CD4-positive, CD25-positive, alpha-beta regulatory T cell (primary cell): ENCODE data around the gene CBLC. TPM values are rescaled to one million over a fixed set of nuclear protein-coding genes. Genes with fewer than 3 reads are reported as not detected.

Source experiments
- ATAC-seq, 2 donors: fragments of 150-1000 bp; cut with Tn5 transposase; one replicate each; pipeline ENCODE4 v1.10.0; 2021; ENCODE audit warnings: low read depth in 2 of 2, moderate number of reproducible peaks in 2 of 2, moderate library complexity in 1 of 2
- DNase-seq, 3 donors: peaks; one replicate each; pipeline versions ENCODE4 v3.0.0 to v3.0.0-alpha.2; 2012 to 2022; ENCODE audit warnings: mixed read lengths in 1 of 3
- H3K27ac ChIP-seq: one replicate; pipeline ENCODE4 v1.7.0; 2013; ENCODE audit warnings: mild to moderate bottlenecking, low read length; ENCODE audit not compliant: insufficient read depth, poor library complexity, severe bottlenecking
- H3K27me3 ChIP-seq: one replicate; pipeline ENCODE4 v1.7.0; 2013; ENCODE audit warnings: low read length; ENCODE audit not compliant: control insufficient read depth, insufficient read depth
- H3K36me3 ChIP-seq: one replicate; pipeline ENCODE4 v1.7.0; 2013; ENCODE audit warnings: mild to moderate bottlenecking, low read length, moderate library complexity; ENCODE audit not compliant: control insufficient read depth, insufficient read depth
- H3K4me1 ChIP-seq: 2 replicates; pipeline ENCODE4 v1.7.0; 2013; ENCODE audit warnings: mild to moderate bottlenecking, low read length; ENCODE audit not compliant: insufficient read depth, control insufficient read depth, poor library complexity, severe bottlenecking
- H3K4me3 ChIP-seq: one replicate; pipeline ENCODE4 v1.7.0; 2013; ENCODE audit warnings: low read depth, mild to moderate bottlenecking, low read length, moderate library complexity
- H3K9me3 ChIP-seq, 2 experiments: 1 replicate in 1 of 2; 2 replicates in 1 of 2; pipeline ENCODE4 v1.7.0; 2013; ENCODE audit warnings: low read length in 2 of 2, mild to moderate bottlenecking in 1 of 2, moderate library complexity in 1 of 2; ENCODE audit not compliant: control insufficient read depth in 2 of 2
- H3K27ac Mint-ChIP-seq, 3 donors: one replicate each; pipeline ENCODE4 v1.8.0; 2020 to 2022; ENCODE audit warnings: mild to moderate bottlenecking in 3 of 3, mixed read lengths in 3 of 3, moderate library complexity in 2 of 3
- H3K27me3 Mint-ChIP-seq: one replicate; pipeline ENCODE4 v1.8.0; 2022; ENCODE audit warnings: mild to moderate bottlenecking, mixed read lengths
- H3K36me3 Mint-ChIP-seq: one replicate; pipeline ENCODE4 v1.8.0; 2020; ENCODE audit warnings: mixed read lengths
- H3K4me1 Mint-ChIP-seq, 4 donors: one replicate each; pipeline ENCODE4 v1.8.0; 2020 to 2022; ENCODE audit warnings: mixed read lengths in 4 of 4, mild to moderate bottlenecking in 1 of 4
- H3K4me3 Mint-ChIP-seq, 4 donors: one replicate each; pipeline ENCODE4 v1.8.0; 2020 to 2022; ENCODE audit warnings: mild to moderate bottlenecking in 4 of 4, mixed read lengths in 4 of 4, moderate library complexity in 3 of 4
- H3K9me3 Mint-ChIP-seq, 7 donors: one replicate each; pipeline ENCODE4 v1.8.0; 2020 to 2022; ENCODE audit warnings: mixed read lengths in 7 of 7, mild to moderate bottlenecking in 3 of 7, moderate library complexity in 2 of 7
- polyA plus RNA-seq, 4 donors: library from polyadenylated mRNA; unstranded; fragments of 300-500 nt; fragmentation: Illumina TruSeq; gene quantifications; one replicate each; pipeline ENCODE4 v1.2.3, GENCODE V29; 2021
- total RNA-seq: library from RNA; stranded (reverse); gene quantifications from one replicate; pipeline ENCODE4 v1.2.3, GENCODE V29; 2022

CBLC gene
- total and polyA plus RNA-seq, 5 donors from 2014 or later = not detected

GRCh38 chr19:44753932-44754749 is 23.5 kb upstream of the CBLC start:
- Mint-ChIP-seq H3K9me3 (no peaks in the 10 kb centered on the region), H3K36me3 (peaks cover 5% of the 10 kb centered on the region), H3K27me3 (peaks cover 6% of the 10 kb centered on the region)

GRCh38 chr19:44754750-44755080 is 23.0 kb upstream of the CBLC start:
- Mint-ChIP-seq H3K36me3 (peaks cover 7% of the 10 kb centered on the region), H3K27me3 (peaks cover 6% of the 10 kb centered on the region), H3K4me3 (peak overlapping the region; percentile 93 to 94 (median 93)), H3K9me3 (no peaks in the 10 kb centered on the region), H3K27ac (peak overlapping the region; percentile 95 to 96 (median 95)), H3K4me1 (peaks cover 0 to 69% (median 36%) of the 10 kb centered on the region in 4 donors)
- Histone ChIP-seq H3K9me3 (no peaks in the 10 kb centered on the region), H3K27me3 (no peaks in the 10 kb centered on the region), H3K27ac (peak overlapping the region; percentile 94), H3K36me3 (peaks cover 27% of the 10 kb centered on the region), H3K4me3 (peak overlapping the region; percentile 55), H3K4me1 (peaks cover 64% of the 10 kb centered on the region)
- DNase-seq (no peak), ATAC-seq (no peak)

More at GRCh38 chr19:44753932-44754749, 23.5 kb upstream of the CBLC start:
- H3K4me3 ChIP-seq = peak overlapping the region; percentile 85
- peak overlapping the region; percentile 94 for H3K27ac ChIP-seq
- H3K9me3 ChIP-seq = no peaks in the 10 kb centered on the region
- H3K4me1 ChIP-seq = peaks cover 70% of the 10 kb centered on the region
- DNase-seq (peak; percentile 32 to 79 (median 54)), ATAC-seq (peak; percentile 13 to 17)
- H3K36me3 ChIP-seq = peaks cover 24% of the 10 kb centered on the region
- no peaks in the 10 kb centered on the region for H3K27me3 ChIP-seq
- Mint-ChIP-seq H3K4me1 (peaks cover 0 to 74% (median 37%) of the 10 kb centered on the region in 4 donors), H3K4me3 (peak overlapping the region; percentile 93 to 94 (median 93)), H3K27ac (peak overlapping the region; percentile 95 to 99 (median 99))

GRCh38 chr19:44755219-44755618 is 22.5 kb upstream of the CBLC start:
- Mint-ChIP-seq H3K4me1 (peaks cover 0 to 69% (median 37%) of the 10 kb centered on the region in 4 donors), H3K36me3 (peaks cover 10% of the 10 kb centered on the region), H3K27me3 (peaks cover 6% of the 10 kb centered on the region), H3K4me3 (peak overlapping the region; percentile 93 to 94 (median 93)), H3K27ac (peak overlapping the region in 2 of 3 donors; percentile 95), H3K9me3 (no peaks in the 10 kb centered on the region)
- Histone ChIP-seq H3K27me3 (no peaks in the 10 kb centered on the region), H3K4me1 (peaks cover 59% of the 10 kb centered on the region), H3K36me3 (peaks cover 30% of the 10 kb centered on the region), H3K9me3 (no peaks in the 10 kb centered on the region), H3K27ac (peak overlapping the region; percentile 94), H3K4me3 (peak overlapping the region; percentile 55)
- ATAC-seq = no peak
- no peak for DNase-seq

- no peaks in the 10 kb centered on the region for H3K27me3 ChIP-seq
- H3K27ac ChIP-seq = peak overlapping the region; percentile 94
- ATAC-seq = no peak
- peak overlapping the region in 3 of 4 donors; percentile 13 to 93 (median 44) for H3K4me3 Mint-ChIP-seq
- H3K36me3 ChIP-seq = peaks cover 27% of the 10 kb centered on the region
- H3K27me3 Mint-ChIP-seq = peaks cover 6% of the 10 kb centered on the region
- H3K27ac Mint-ChIP-seq = peak overlapping the region; percentile 65 to 95 (median 87)
- H3K4me1 ChIP-seq = peaks cover 50% of the 10 kb centered on the region
- peaks cover 0 to 69% (median 35%) of the 10 kb centered on the region in 4 donors for H3K4me1 Mint-ChIP-seq
- no peaks in the 10 kb centered on the region for H3K9me3 ChIP-seq
- no peak overlapping the region for H3K4me3 ChIP-seq
- no peak for DNase-seq
- no peaks in the 10 kb centered on the region for H3K9me3 Mint-ChIP-seq
- H3K36me3 Mint-ChIP-seq = peaks cover 14% of the 10 kb centered on the region
Observed at GRCh38 chr19:44756089-44756562, 21.6 kb upstream of the CBLC start.

GRCh38 chr19:44757057-44757734 is 20.5 kb upstream of the CBLC start:
- H3K27me3 ChIP-seq = no peaks in the 10 kb centered on the region
- Mint-ChIP-seq H3K36me3 (peaks cover 14% of the 10 kb centered on the region), H3K27ac (no peak overlapping the region), H3K4me3 (peak overlapping the region in 1 of 4 donors; percentile 74), H3K4me1 (peaks cover 0 to 63% (median 29%) of the 10 kb centered on the region in 4 donors), H3K9me3 (no peaks in the 10 kb centered on the region), H3K27me3 (peaks cover 6% of the 10 kb centered on the region)
- DNase-seq = no peak
- H3K4me1 ChIP-seq = peaks cover 39% of the 10 kb centered on the region
- H3K27ac ChIP-seq = no peak overlapping the region
- no peaks in the 10 kb centered on the region for H3K9me3 ChIP-seq
- no peak overlapping the region for H3K4me3 ChIP-seq
- ATAC-seq = no peak
- H3K36me3 ChIP-seq = peaks cover 23% of the 10 kb centered on the region

- H3K4me3 ChIP-seq = no peak overlapping the region
- Mint-ChIP-seq H3K36me3 (peaks cover 9% of the 10 kb centered on the region), H3K4me3 (peak overlapping the region in 2 of 4 donors; percentile 66 to 74), H3K4me1 (peaks cover 0 to 60% (median 21%) of the 10 kb centered on the region in 4 donors), H3K27me3 (peaks cover 6% of the 10 kb centered on the region), H3K9me3 (no peaks in the 10 kb centered on the region), H3K27ac (peak overlapping the region in 2 of 3 donors; percentile 17 to 49)
- H3K4me1 ChIP-seq = peaks cover 32% of the 10 kb centered on the region
- H3K36me3 ChIP-seq = peaks cover 20% of the 10 kb centered on the region
- no peak overlapping the region for H3K27ac ChIP-seq
- no peaks in the 10 kb centered on the region for H3K9me3 ChIP-seq
- DNase-seq = no peak
- ATAC-seq = no peak
- no peaks in the 10 kb centered on the region for H3K27me3 ChIP-seq
Observed at GRCh38 chr19:44757735-44758505, 19.8 kb upstream of the CBLC start.

- H3K27ac Mint-ChIP-seq = peak overlapping the region; percentile 17 to 52 (median 49)
- H3K4me3 ChIP-seq = no peak overlapping the region
- H3K4me3 Mint-ChIP-seq = peak overlapping the region in 2 of 4 donors; percentile 35 to 66
- peaks cover 20% of the 10 kb centered on the region for H3K36me3 ChIP-seq
- no peak overlapping the region for H3K27ac ChIP-seq
- DNase-seq (no peak), ATAC-seq (no peak)
- H3K4me1 ChIP-seq = peaks cover 29% of the 10 kb centered on the region
- no peaks in the 10 kb centered on the region for H3K27me3 Mint-ChIP-seq
- H3K9me3 Mint-ChIP-seq = no peaks in the 10 kb centered on the region
- H3K9me3 ChIP-seq = no peaks in the 10 kb centered on the region
- peaks cover 9% of the 10 kb centered on the region for H3K36me3 Mint-ChIP-seq
- H3K27me3 ChIP-seq = no peaks in the 10 kb centered on the region
- peaks cover 0 to 58% (median 19%) of the 10 kb centered on the region in 4 donors for H3K4me1 Mint-ChIP-seq
Observed at GRCh38 chr19:44758596-44758995, 19.1 kb upstream of the CBLC start.
